ENCODE results near the gene STK32B.

- TF ChIP-seq CTCF (IDR thresholded peaks at IDR 0.05 in 4 of 5, conservative IDR thresholded peaks at IDR 0.05 in 1 of 5) (no peak), POLR2A (IDR thresholded peaks at IDR 0.05) (no peak)
These were observed 348.6 kb downstream of the STK32B start for GRCh38 chr4:5399790-5400421.

All from gastrocnemius medialis (tissue), 4 donors.